Prostate gland (tissue), 2 donors: ENCODE measurements around the gene KHDC4. TPM values are rescaled to one million over a fixed set of nuclear protein-coding genes. Genes with fewer than 3 reads are reported as not detected.

ENCODE experiments used
- DNase-seq: peaks from one replicate; pipeline ENCODE4 v3.0.0-alpha.2; 2019; ENCODE audit warnings: low spot score
- H3K27ac ChIP-seq, 2 donors: fragments of 200-600 bp; sonication (generic); 2 replicates each; pipeline ENCODE4 v1.5.1; 2017 to 2019
- H3K27me3 ChIP-seq: fragments of 200-600 bp; sonication (generic); replicated peaks from 2 replicates; pipeline ENCODE4 v1.5.1; 2019; ENCODE audit not compliant: insufficient read depth
- H3K36me3 ChIP-seq, 2 donors: fragments of 200-600 bp; sonication (generic); 1 replicate in 1 of 2; 2 replicates in 1 of 2; pipeline versions ENCODE4 v1.5.1 to v1.8.1; 2017 to 2019
- H3K4me1 ChIP-seq: fragments of 200-600 bp; sonication (generic); replicated peaks from 2 replicates; pipeline ENCODE4 v1.5.1; 2019
- H3K4me3 ChIP-seq, 2 donors: fragments of 200-600 bp; sonication (generic); 2 replicates each; pipeline ENCODE4 v1.5.1; 2017 to 2019
- H3K9me3 ChIP-seq: fragments of 200-600 bp; sonication (generic); 2 replicates; pipeline ENCODE4 v1.5.1; 2017
- POLR2A ChIP-seq: fragments of 450-650 bp; IDR thresholded peaks from one replicate; pipeline ENCODE4 v1.6.1; 2016; ENCODE audit warnings: antibody characterized with exemption, mild to moderate bottlenecking
- POLR2AphosphoS5 ChIP-seq: sonication (generic); formaldehyde crosslinking; IDR thresholded peaks from one replicate; pipeline ENCODE4 v1.6.1; 2017; ENCODE audit warnings: antibody characterized with exemption
- WGBS: methylation state at CpG from one replicate; pipeline ENCODE4 v1.1.5; 2018; 5-methylcytosine and 5-hydroxymethylcytosine counted together
- intact Hi-C: fragments of 100-400 bp; cut with DNase I; formaldehyde crosslinking; loops from one replicate; pipeline ENCODE4 v1.14.2; 2022
- total RNA-seq, 2 donors: library from RNA; depleted of rRNA; stranded (reverse); fragments of >200 nt; gene quantifications; one replicate each; pipeline ENCODE4 v1.1.0, GENCODE V29; 2016
- TF ChIP-seq, protein P1 (sequence below), 4 experiments: fragments of 200-600 bp in 2 of 4; fragments of 450-650 bp in 2 of 4; sonication (generic) in 2 of 4; IDR thresholded peaks; 1 replicate in 3 of 4; 2 replicates in 1 of 4; pipeline ENCODE4 v1.5.1; 2016 to 2019; ENCODE audit warnings: antibody characterized with exemption in 4 of 4, mild to moderate bottlenecking in 2 of 4, moderate library complexity in 2 of 4

Gene KHDC4
- total RNA-seq, 2 donors from 2014 or later = 49.8 to 66.1 TPM

DNA sequence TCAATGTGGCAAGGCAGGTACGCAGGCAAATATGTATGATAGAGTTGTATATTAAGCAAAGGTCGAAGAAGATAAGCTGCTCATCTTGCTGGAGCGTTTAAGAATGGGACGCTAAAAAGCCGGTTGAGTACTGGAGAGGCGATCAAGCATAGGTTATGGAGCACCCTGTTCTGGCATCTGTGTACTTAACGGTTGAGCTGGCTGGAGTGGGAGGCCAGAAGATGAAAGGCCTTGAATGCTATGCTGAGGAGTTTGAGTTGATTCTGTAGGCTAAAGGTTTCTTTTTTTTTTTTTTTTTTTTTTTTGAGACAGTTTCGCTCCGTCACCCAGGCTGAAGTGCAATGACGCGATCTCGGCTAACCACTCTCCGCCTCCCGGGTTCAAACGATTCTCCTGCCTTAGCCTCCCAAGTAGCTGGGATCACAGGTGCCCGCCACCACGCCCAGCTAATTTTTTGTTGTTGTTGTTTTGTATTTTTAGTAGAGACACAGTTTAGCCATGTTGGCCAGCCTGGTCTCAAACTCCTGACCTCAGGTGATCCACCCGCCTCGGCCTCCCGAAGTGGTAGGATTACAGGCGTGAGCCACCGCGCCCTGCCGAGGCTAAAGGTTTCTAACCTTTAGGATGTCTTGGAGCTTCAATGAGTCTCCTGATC is 850 bp upstream of the KHDC4 start:
- TF ChIP-seq POLR2A (no peak), POLR2AphosphoS5 (no peak)
- TF ChIP-seq, protein P1, sequence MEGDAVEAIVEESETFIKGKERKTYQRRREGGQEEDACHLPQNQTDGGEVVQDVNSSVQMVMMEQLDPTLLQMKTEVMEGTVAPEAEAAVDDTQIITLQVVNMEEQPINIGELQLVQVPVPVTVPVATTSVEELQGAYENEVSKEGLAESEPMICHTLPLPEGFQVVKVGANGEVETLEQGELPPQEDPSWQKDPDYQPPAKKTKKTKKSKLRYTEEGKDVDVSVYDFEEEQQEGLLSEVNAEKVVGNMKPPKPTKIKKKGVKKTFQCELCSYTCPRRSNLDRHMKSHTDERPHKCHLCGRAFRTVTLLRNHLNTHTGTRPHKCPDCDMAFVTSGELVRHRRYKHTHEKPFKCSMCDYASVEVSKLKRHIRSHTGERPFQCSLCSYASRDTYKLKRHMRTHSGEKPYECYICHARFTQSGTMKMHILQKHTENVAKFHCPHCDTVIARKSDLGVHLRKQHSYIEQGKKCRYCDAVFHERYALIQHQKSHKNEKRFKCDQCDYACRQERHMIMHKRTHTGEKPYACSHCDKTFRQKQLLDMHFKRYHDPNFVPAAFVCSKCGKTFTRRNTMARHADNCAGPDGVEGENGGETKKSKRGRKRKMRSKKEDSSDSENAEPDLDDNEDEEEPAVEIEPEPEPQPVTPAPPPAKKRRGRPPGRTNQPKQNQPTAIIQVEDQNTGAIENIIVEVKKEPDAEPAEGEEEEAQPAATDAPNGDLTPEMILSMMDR (IDR thresholded peaks at IDR 0.05) = no peak
- Histone ChIP-seq H3K4me1 (peaks cover 23% of the 10 kb centered on the region), H3K36me3 (no peaks in the 10 kb centered on the region), H3K27ac (peak overlapping the region; percentile 86 to 91), H3K27me3 (no peaks in the 10 kb centered on the region), H3K4me3 (peak overlapping the region; percentile 69 to 92), H3K9me3 (no peaks in the 10 kb centered on the region)
- DNase-seq = no peak
- WGBS = 78% methylated on average over 24 of the region's 24 CpGs
- intact Hi-C loops = no loop called here

DNA sequence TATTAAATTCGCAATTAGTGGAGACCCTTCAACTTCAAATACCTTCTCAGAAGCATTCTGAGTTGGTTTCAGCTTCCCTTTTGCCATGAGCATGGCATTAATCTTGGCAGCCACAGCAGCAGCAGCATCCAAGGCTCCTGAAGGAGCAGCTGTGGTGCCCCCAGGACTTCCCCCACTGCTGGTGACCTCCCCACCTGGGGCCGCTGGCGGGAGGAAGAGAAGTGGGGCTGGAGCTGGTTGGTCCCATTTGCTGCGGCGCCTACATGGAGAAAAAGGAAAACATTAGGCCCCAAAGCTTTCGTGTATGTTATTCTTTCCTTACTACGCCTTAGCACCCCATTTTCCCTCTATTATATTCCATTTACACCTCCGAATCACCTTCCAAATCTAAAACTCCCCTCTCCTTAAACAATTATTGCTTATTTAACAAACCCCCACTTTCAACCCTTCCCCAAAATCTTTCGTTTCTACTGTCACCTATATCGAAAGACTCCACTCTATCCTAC is 569 bp downstream of the KHDC4 start:
- peaks cover 24% of the 10 kb centered on the region for H3K4me1 ChIP-seq
- TF ChIP-seq, protein P1 (IDR thresholded peaks at IDR 0.05) = no peak
- TF ChIP-seq POLR2AphosphoS5 (no peak), POLR2A (no peak)
- intact Hi-C loops = no loop called here

DNA sequence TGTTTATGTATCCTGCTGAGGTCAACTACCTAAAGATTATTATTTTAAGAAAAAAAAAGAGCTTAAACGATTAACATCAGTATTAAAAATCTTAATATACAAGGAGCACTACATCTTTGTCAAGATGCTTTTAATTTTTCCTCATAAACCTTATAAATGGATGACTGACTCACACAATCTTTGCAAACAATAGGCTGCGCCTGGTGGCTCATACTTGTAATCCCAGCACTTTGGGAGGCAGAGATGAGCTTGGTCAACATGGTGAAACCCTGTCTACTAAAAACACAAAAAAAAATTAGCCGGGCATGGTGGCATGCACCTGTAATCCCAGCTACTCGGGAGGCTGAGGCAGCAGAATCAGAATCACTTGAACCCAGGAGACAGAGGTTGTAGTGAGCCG is 1.7 kb downstream of the KHDC4 start:
- Histone ChIP-seq H3K9me3 (no peaks in the 10 kb centered on the region), H3K27ac (no peak overlapping the region), H3K27me3 (no peaks in the 10 kb centered on the region), H3K4me1 (peaks cover 24% of the 10 kb centered on the region), H3K36me3 (peaks cover 0 to under 1% of the 10 kb centered on the region in 2 donors), H3K4me3 (no peak overlapping the region)
- DNase-seq = no peak
- TF ChIP-seq POLR2AphosphoS5 = no peak
- no peak for TF ChIP-seq POLR2A
- TF ChIP-seq, protein P1 (IDR thresholded peaks at IDR 0.05) = no peak
- intact Hi-C loops = no loop called here
- WGBS = 71% methylated on average over 5 of the region's 5 CpGs

More for the DNA sequence above, 569 bp downstream of the KHDC4 start:
- no peaks in the 10 kb centered on the region for H3K27me3 ChIP-seq
- WGBS = 4% methylated on average over 10 of the region's 10 CpGs
- H3K27ac ChIP-seq = peak overlapping the region; percentile 86 to 91
- H3K9me3 ChIP-seq = no peaks in the 10 kb centered on the region
- H3K4me3 ChIP-seq = peak overlapping the region; percentile 69 to 92
- no peaks in the 10 kb centered on the region for H3K36me3 ChIP-seq
- DNase-seq = no peak

DNA sequence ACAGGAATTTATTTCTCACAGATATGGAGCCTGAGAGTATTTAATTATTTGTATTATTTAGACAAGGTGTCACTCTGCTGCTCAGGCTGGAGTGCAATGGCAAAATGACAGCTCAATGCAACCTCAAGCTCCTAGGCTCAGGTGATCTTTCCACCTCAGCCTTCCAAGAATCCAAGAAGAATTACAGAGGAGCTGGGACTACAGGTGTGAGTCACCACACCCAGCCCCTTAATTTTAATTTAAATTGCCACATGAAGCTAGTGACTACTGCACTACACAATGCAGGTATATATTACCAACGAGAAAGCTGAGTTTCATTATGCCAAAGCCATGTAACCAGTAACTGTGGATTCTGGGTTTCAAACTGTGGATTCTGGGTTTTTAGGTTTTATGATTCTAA is 2.1 kb downstream of the KHDC4 start:
- no peak for DNase-seq
- WGBS = 54% methylated on average over 1 of the region's 1 CpG
- Histone ChIP-seq H3K4me3 (no peak overlapping the region), H3K9me3 (no peaks in the 10 kb centered on the region), H3K27me3 (no peaks in the 10 kb centered on the region), H3K4me1 (peaks cover 24% of the 10 kb centered on the region), H3K27ac (no peak overlapping the region), H3K36me3 (peaks cover 0 to 5% of the 10 kb centered on the region in 2 donors)
- intact Hi-C loops = no loop called here
- no peak for TF ChIP-seq POLR2AphosphoS5
- TF ChIP-seq, protein P1 (IDR thresholded peaks at IDR 0.05) = no peak
